NCI-H774 (cell line): Measurements from ENCODE around the gene BRSK2.
A peak's percentile ranks its signal among the peaks of the same experiment; 100 is the strongest.

ENCODE experiments used
- DNase-seq: peaks from one replicate; lab custom pipeline; 2025; lab: John Stamatoyannopoulos, UW

BRSK2 gene

GRCh38 chr11:1453611-1454034 lies 63.9 kb downstream of the BRSK2 start:
- DNase-seq = peak; percentile 63

- DNase-seq = no peak
Measured at GRCh38 chr11:1454576-1454975, 64.8 kb downstream of the BRSK2 start.

GRCh38 chr11:1455032-1455762 lies 65.5 kb downstream of the BRSK2 start:
- DNase-seq = no peak

GRCh38 chr11:1455763-1456060 lies 66.0 kb downstream of the BRSK2 start:
- DNase-seq = no peak

- no peak for DNase-seq
Measured at GRCh38 chr11:1456176-1456575, 66.4 kb downstream of the BRSK2 start.

GRCh38 chr11:1456596-1457325 lies 67.0 kb downstream of the BRSK2 start:
- DNase-seq = no peak

GRCh38 chr11:1457326-1457680 lies 67.6 kb downstream of the BRSK2 start:
- no peak for DNase-seq

- no peak for DNase-seq
Measured at GRCh38 chr11:1457856-1458255, 68.1 kb downstream of the BRSK2 start.

GRCh38 chr11:1458340-1459218 lies 68.8 kb downstream of the BRSK2 start:
- peak; percentile 47 for DNase-seq

GRCh38 chr11:1459219-1459575 lies 69.5 kb downstream of the BRSK2 start:
- no peak for DNase-seq

- no peak for DNase-seq
Measured at GRCh38 chr11:1459764-1460395, 70.1 kb downstream of the BRSK2 start.

GRCh38 chr11:1460396-1460985 lies 70.8 kb downstream of the BRSK2 start:
- no peak for DNase-seq

- no peak for DNase-seq
Measured at GRCh38 chr11:1460986-1461825, 71.5 kb downstream of the BRSK2 start.

- no peak for DNase-seq
Measured at GRCh38 chr11:1461826-1462697, 72.3 kb downstream of the BRSK2 start.

- DNase-seq = no peak
Measured at GRCh38 chr11:1462698-1462975, 72.9 kb downstream of the BRSK2 start.

GRCh38 chr11:1463056-1463455 lies 73.3 kb downstream of the BRSK2 start:
- no peak for DNase-seq

- no peak for DNase-seq
Measured at GRCh38 chr11:1466784-1467183, 77.0 kb downstream of the BRSK2 start.

GRCh38 chr11:1467270-1467669 lies 77.5 kb downstream of the BRSK2 start:
- DNase-seq = no peak

- DNase-seq = no peak
Measured at GRCh38 chr11:1468002-1468401, 78.3 kb downstream of the BRSK2 start.

GRCh38 chr11:1468473-1469066 lies 78.8 kb downstream of the BRSK2 start:
- DNase-seq = no peak
